Left forelimb (tissue), 1 donor: Measurements from ENCODE around the gene GPR183.

Source experiments
- DNase-seq: peaks from one replicate; pipeline ENCODE4 v3.0.0-alpha.2; 2018; ENCODE audit warnings: low spot score

GPR183 gene

GRCh38 chr13:99339230-99339721 is 32.1 kb upstream of the GPR183 start:
- no peak for DNase-seq

- DNase-seq, result no peak
Observed at GRCh38 chr13:99335603-99336002, 28.4 kb upstream of the GPR183 start.

- DNase-seq, result no peak
Observed at GRCh38 chr13:99335087-99335486, 27.9 kb upstream of the GPR183 start.

GRCh38 chr13:99334221-99334620 is 27.0 kb upstream of the GPR183 start:
- no peak for DNase-seq

GRCh38 chr13:99332456-99332855 is 25.3 kb upstream of the GPR183 start:
- DNase-seq, result no peak

GRCh38 chr13:99331881-99332293 is 24.7 kb upstream of the GPR183 start:
- DNase-seq, result no peak

- no peak for DNase-seq
Observed at GRCh38 chr13:99330942-99331341, 23.7 kb upstream of the GPR183 start.

- DNase-seq, result no peak
Observed at GRCh38 chr13:99329477-99329876, 22.3 kb upstream of the GPR183 start.

GRCh38 chr13:99327761-99328160 is 20.6 kb upstream of the GPR183 start:
- DNase-seq, result no peak

GRCh38 chr13:99327126-99327525 is 19.9 kb upstream of the GPR183 start:
- DNase-seq, result no peak

GRCh38 chr13:99326012-99326411 is 18.8 kb upstream of the GPR183 start:
- DNase-seq, result no peak

GRCh38 chr13:99323488-99323887 is 16.3 kb upstream of the GPR183 start:
- DNase-seq, result no peak

- DNase-seq, result no peak
Observed at GRCh38 chr13:99322297-99323103, 15.3 kb upstream of the GPR183 start.

- DNase-seq, result no peak
Observed at GRCh38 chr13:99321709-99322108, 14.5 kb upstream of the GPR183 start.

- no peak for DNase-seq
Observed at GRCh38 chr13:99320693-99321481, 13.7 kb upstream of the GPR183 start.

- DNase-seq, result no peak
Observed at GRCh38 chr13:99316657-99317256, 9.6 kb upstream of the GPR183 start.

GRCh38 chr13:99316224-99316623 is 9.0 kb upstream of the GPR183 start:
- DNase-seq, result no peak

GRCh38 chr13:99315186-99315585 is 8.0 kb upstream of the GPR183 start:
- DNase-seq, result no peak

GRCh38 chr13:99314640-99315176 is 7.5 kb upstream of the GPR183 start:
- no peak for DNase-seq

GRCh38 chr13:99313941-99314340 is 6.7 kb upstream of the GPR183 start:
- no peak for DNase-seq

- no peak for DNase-seq
Observed at GRCh38 chr13:99313501-99313900, 6.3 kb upstream of the GPR183 start.

GRCh38 chr13:99312493-99312883 is 5.3 kb upstream of the GPR183 start:
- no peak for DNase-seq
